ENCODE results near the gene ARL15.

Gene ARL15

GRCh38 chr5:54195701-54196100 is 114.7 kb downstream of the ARL15 start:
- DNase-seq, result no peak

GRCh38 chr5:54194318-54194717 is 116.1 kb downstream of the ARL15 start:
- no peak for DNase-seq

- DNase-seq, result no peak
Measured at GRCh38 chr5:54187694-54188093, 122.7 kb downstream of the ARL15 start.

DNA sequence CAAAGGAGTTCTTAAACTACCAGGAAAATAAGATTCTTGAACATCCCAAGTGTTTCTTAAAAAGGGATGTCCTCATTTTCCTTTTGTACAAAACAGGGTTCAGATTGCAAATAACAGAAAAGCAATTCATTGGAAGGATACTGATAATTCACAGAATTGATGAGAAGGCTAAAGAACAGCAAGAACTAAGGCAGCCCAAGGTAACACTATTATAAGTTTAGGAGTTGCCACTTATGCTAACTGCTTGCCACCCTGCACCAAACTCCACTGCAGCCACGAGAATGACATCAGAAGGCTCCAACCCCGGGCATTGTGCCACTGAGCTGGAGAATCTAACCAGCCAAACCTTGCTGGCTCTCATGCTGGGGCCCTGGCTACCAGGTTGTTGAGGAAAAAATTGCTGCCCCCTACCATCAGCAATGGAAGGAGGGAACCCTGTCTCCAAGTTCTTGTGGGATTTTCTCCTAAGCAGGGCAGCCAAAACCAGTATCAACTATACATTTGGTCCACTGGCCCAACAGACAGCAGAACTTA is 123.4 kb downstream of the ARL15 start:
- no peak for DNase-seq

DNA sequence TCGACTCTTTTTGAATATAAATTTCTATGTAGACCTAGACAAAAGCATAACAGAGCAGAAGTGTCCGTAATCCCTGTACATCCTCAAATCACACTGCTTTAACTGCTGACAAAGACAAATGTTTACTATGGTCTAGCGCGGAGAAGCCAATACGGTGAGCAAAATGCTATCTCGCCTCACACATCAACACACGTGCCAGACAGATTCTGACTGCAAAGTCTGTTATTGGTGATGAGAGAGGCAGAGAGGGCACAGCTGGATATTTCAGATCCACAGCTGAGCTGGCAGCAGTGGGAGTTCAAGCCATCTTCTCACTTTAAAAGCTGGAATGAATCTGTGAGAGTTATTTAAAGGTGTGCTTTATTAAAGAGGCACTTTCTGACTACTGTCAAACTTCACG is 124.3 kb downstream of the ARL15 start:
- DNase-seq, result no peak

GRCh38 chr5:54184806-54185205 is 125.6 kb downstream of the ARL15 start:
- DNase-seq, result no peak

DNA sequence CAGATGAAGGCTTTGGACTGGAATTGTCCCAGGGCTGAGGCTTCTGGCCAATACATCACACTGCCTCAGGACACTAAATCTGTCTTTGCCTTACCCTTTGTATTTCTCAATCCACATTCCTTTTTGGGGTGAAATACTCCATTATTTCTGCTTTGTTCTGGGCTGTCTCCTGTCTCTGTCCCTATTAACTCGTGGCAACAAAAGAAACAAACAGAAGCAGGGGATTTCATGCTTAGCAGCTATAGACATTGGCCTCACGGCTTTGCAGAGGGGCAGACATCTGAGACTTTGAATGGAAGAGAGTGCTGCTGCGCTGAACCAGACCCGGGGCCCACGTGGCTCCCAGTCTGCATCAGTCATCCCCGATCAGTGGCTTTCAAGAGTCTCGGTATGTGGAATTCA is 129.7 kb downstream of the ARL15 start:
- DNase-seq, result no peak

DNA sequence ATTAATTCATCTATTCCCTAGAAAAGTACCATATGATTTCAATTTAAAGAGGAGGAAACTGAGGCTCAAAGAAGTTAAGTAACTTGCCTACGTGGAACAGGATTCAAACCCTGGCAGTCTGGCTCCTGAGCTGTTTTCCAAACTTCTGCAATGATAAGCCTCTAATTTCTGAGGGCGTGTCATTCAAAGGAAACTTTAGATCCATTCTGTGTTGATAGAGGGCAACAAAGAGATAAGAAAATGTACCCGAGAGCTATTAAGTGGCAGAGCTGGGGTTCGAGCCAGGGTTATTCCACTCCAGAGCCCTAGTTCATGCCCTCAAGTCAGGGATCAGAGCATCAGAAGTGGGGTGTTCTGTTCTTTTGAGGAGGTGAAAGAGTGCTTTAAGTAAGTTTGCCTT is 131.4 kb downstream of the ARL15 start:
- DNase-seq, result no peak

- DNase-seq, result no peak
Measured at GRCh38 chr5:54178207-54178606, 132.2 kb downstream of the ARL15 start.

GRCh38 chr5:54177058-54177457 is 133.3 kb downstream of the ARL15 start:
- no peak for DNase-seq

DNA sequence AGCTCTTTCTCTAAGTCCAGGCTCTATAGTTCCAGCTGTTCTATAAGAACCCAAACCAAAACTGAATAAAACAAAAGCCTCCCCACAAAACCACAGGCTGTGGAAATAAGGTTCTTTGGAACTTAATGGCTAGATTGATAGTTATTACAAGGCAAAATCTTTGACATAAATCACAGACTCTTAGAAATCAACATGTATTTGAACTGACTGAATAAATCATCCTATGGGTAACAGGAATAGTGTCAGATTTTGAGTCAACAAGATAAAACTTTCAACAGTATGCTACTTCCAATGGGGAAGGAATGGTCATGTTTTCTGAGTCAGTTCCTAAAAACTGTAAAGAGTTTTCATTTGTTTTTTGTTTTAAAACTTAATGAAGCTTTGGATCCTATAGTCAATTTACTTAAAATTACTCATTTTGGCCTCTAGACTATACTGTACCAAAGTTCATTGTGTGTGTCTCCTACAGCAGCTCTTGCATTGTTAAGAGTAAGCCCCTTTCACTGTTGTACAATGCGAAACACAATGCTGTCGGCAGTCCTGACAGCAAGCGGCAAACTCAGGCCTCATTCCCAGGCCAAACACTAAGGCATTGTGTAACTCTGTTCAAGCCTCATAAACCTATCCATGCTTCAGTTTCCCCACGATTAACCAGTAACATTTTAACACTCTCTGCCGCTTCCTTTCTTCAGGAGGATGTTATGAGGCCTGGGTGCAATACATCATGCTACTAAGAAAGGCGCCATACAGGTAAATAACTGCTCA is 134.1 kb downstream of the ARL15 start:
- no peak for DNase-seq

- DNase-seq, result no peak
Measured at GRCh38 chr5:54173251-54173650, 137.1 kb downstream of the ARL15 start.

DNA sequence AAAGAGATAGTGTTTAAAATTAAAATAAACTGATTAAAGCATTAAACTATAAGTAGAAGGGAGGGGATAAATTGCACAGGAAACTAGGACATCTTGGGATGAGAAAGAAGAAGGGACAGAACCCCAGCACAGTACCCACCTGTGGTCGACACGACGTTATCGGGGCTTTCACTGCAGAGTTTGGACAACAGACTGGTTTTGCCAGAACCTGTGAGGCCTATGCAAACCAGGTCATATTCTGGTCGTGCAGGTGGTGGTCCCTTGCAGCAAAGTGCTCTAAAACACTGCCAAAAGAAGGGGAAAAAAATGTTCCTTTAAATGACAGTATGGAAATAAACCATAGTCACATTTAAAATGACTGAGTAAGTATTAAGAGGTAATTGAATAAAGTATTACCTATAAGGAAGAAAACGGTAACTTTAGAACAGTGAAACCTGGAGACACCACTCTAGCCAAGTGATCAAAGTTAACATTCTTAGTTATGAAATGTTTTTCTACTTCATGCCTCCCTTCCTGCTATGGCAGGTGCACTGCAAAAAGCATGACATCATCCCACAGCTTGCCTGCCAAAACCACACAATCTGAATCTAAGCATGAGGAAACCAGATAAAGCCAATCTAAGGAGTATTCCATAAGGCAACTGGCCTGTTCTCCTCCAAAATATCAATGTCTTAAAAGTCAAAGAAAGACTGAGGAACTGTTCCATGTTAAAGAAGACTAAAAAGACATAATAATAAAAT is 138.6 kb downstream of the ARL15 start:
- no peak for DNase-seq

- no peak for DNase-seq
Measured at GRCh38 chr5:54165687-54166086, 144.7 kb downstream of the ARL15 start.

DNA sequence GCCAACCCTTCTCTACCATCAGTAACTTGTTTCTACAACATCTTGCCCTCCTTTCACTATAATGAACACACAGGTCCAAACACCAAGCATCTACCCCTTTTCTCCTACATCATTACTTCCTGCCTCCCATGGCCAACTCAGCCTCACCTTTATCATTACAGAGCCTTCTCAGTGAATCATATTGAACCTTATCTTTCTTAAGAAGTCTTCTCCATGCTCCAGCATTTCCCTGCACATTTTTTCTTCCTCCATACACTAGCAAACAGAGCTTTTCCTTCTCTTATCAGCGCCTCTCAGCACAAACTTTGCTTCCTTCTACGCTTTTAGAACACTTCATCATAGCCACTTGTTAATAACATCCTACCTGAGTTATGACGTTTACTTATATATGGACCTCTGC is 148.2 kb downstream of the ARL15 start:
- DNase-seq, result no peak

DNA sequence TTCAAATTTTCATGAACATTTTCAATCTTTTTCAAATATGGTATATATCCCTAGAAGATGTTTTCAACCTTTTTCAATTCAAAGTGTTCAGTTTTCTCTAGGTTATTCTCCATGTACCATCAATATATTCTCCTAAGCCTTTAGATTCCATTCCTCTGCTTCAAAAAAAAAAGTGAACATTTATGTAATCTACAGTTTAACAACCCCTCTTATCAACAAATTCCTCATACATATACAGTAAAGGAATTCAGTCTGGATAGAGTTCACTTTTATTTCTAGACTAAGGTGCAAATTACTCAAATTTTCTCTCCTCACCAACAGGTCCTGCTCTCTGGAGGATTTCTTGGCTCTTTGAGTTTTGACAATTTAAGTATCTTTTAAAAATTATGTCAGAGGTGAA is 150.0 kb downstream of the ARL15 start:
- no peak for DNase-seq

DNA sequence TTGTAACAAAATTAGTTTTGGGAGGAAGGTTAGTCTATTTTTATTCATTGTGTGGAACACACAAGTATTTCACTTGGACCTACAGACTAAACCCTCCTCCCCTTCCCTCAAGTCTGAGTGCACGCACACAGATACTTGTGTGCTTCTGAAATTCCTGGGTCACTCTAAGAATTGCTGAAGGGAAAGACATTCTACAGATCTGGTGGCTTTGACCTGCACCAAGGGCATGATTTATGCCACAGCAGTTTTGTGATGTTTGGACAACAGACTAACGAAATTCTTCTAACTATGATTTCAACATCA is 150.5 kb downstream of the ARL15 start:
- no peak for DNase-seq

DNA sequence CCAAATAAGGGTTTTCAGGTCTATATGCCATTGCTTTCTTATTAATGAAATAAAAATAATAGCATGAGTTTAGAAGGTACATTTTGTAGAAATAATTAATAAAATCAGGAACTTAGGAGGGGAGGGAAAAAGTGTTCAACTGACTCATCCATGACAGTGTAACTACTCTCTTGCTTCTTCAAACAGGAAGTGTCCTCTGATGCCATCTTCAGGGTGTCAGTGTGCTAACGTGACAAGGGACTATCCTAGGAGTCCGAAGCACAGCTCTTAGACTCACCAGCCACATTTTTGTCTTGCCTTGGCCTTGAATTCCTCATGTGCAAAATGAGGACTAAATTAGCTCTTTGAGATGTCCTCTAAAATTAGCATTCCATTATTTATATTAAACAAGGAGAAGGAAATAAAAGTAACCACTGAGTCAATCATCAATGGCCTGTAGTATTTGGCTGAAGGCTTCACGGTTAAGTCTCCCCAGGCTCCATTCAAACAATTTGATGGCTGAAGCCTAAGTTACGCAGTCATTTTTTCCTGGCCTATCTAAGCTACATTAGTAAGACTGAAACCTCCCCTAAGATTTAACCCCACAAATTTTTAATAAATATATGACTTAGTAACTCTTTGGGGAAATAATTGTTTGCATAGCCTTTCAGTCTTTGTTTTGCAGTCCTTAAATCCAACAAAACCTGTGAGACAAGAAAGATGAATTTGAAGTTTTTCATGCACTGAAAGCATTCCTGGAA is 151.1 kb downstream of the ARL15 start:
- DNase-seq, result no peak

- no peak for DNase-seq
Measured at GRCh38 chr5:54156577-54156976, 153.8 kb downstream of the ARL15 start.

DNA sequence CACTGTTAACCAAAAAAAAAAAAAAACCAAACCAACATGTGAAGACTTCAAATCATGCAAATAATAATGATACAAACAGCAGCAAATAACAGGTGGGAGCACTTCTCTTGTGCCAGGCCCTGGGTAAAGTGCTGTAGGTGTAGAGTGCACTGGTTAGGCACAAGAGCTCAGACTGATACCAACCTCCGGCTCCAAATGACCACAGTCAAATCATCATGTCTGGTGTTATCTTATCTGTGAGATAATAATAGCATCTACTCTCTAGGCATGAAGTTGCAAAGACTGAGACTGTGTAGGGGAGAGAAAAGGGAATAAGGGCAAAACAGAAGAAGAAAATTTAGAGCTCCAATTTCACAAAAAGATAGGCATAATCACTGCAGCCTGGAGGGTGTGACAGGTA is 159.5 kb downstream of the ARL15 start:
- DNase-seq, result no peak

GRCh38 chr5:54148858-54149257 is 161.5 kb downstream of the ARL15 start:
- DNase-seq, result no peak

DNA sequence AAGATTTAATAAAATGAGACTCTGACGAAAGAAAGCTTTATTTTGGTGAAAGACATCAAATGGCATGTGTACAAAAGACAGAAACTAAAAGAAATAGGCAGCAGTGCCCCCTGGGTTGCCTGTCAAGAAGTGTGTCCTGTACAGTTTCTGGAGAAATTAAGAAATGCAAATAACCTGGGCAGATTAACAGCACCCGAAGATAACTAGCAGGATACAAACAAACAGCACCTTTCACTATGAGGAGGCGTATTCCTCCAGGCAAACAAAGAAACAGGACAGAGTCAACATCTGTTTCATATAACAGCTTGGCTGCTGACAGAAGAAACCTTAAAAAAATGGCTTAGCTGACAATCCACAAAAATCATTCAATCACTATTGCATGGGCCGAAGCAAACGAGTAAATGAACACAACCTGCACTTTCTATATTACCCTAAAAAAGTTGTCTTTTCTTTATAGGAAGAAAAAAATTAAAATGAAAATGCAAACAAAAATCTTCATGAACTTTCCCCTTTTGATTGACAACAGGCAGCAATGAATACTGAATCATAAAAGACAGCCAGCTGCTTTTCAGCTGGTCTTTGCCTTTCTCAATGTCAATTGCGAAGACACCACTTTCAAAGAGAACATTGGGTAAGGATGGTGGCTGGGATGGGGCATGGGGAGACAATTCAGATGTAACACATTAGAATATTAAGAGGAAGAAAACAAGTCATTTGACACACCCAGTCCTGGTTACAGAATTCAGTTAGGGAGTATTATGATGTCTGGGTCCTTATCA is 162.1 kb downstream of the ARL15 start:
- no peak for DNase-seq

DNA sequence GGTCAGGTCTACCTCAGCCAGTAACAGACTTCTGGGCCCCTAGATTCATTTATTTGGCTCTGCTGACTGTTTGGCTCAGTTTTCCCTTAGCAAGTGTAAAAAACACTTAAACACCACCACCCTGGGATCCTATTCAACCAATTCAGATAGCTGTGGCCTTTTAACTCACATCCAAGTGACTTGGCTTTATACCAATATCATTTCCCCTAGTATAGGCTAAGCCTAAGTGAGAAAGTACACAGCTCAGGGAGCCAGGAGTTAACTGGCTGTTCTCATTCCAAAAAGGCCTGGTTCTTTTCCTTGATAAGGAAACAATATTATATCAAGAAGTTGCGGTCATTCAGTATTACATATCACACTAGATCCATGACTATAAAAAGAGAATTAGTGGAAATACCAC is 163.5 kb downstream of the ARL15 start:
- no peak for DNase-seq
